ENCODE results near the gene ZNF688. TPM values are rescaled to one million over a fixed set of nuclear protein-coding genes. Genes with fewer than 3 reads are reported as not detected.

ZNF688 gene
- total and polyA plus RNA-seq, 2 of the 13 experiments (the other 11 are each of a cell fraction or from before 2014, with no cell fraction given) = 2.4 to 5.4 TPM

GRCh38 chr16:30521476-30521872 is 50.0 kb downstream of the ZNF688 start:
- in situ Hi-C loops (cut with HindIII; ENCODE audit: extremely low pct_ligation_motif_present, low pct_unique_long_range_greater_than_20kb) (no loop called here), intact Hi-C loops (cut with micrococcal nuclease; ENCODE audit: unreplicated experiment) (loop anchor here (10.0 kb wide), 1 partner anchor 133 kb away; the partner anchor contains the start of genes FBRS and PRR14)
- no peaks in the 10 kb centered on the region for H4K20me1 ChIP-seq (ENCODE audit: insufficient read depth, low read length)
- ATAC-seq (no peak), FAIRE-seq (no peak), DNase-seq (ENCODE audit: low spot score) (no peak)
- peak overlapping the region; percentile 51 for H3K9ac ChIP-seq (ENCODE audit: insufficient read depth, low read depth, low read length)
- peak overlapping the region in 1 of 3 experiments; percentile 61; a peak in 1 of 6 replicates for H3K4me3 ChIP-seq (replicated peaks in 1 of 3; ENCODE audit: insufficient read depth in 1 of 3, low read depth in 2 of 3, low read length in 3 of 3)
- POLR2A ChIA-PET = interaction anchor here (1.2 to 1.8 kb wide), 3 partner anchors 36 to 92 kb away, joined by 7 to 11 read pairs (median 9); partner anchors contain the start of genes DCTPP1 and ZNF764
- no TSS peak for BruUV-seq (replicated peaks)
- H3K9me3 ChIP-seq (ENCODE audit: low read length) = no peaks in the 10 kb centered on the region
- WGBS (ENCODE audit: low lambda C conversion rate) = 77% methylated on average over 7 of the region's 7 CpGs
- no peak overlapping the region for H3K27ac ChIP-seq (ENCODE audit: extremely low read length, insufficient read depth, low read length)
- peaks cover 1 to 8% of the 10 kb centered on the region in 2 experiments; a peak in 1 of 5 replicates for H3K36me3 ChIP-seq (replicated peaks in 1 of 2; ENCODE audit: control insufficient read depth in 1 of 2, insufficient read depth in 2 of 2, low read length in 2 of 2)
- TF ChIP-seq AFF4 (CRISPR knock-in tag; IDR thresholded peaks at IDR 0.05) (no peak), ZNF350 (CRISPR knock-in tag; IDR thresholded peaks at IDR 0.05; ENCODE audit: borderline replicate concordance, low read depth) (no peak), ZNF256 (CRISPR knock-in tag; conservative IDR thresholded peaks at IDR 0.05) (0 out of 2 replicates have a peak, but pooled peaks have one; percentile 11), ZNF225 (CRISPR knock-in tag; IDR thresholded peaks at IDR 0.05) (0 out of 2 replicates have a peak, but pooled peaks have one; percentile 4), SYNCRIP (IDR thresholded peaks at IDR 0.05; ENCODE audit: insufficient read depth, low read depth, low read length) (no peak), IRF2 (CRISPR knock-in tag; IDR thresholded peaks at IDR 0.05) (peak; percentile 4; the same call in 1 of the 2 replicates), SETDB1 (CRISPR knock-in tag; IDR thresholded peaks at IDR 0.05; ENCODE audit: borderline replicate concordance) (no peak), REPIN1 (CRISPR knock-in tag; IDR thresholded peaks at IDR 0.05; ENCODE audit: borderline replicate concordance, low read depth) (no peak), REXO4 (CRISPR knock-in tag; IDR thresholded peaks at IDR 0.05; ENCODE audit: borderline replicate concordance) (no peak), DNMT1 (CRISPR knock-in tag; IDR thresholded peaks at IDR 0.05) (0 out of 2 replicates have a peak, but pooled peaks have one; percentile 3), THAP11 (CRISPR knock-in tag; IDR thresholded peaks at IDR 0.05) (no peak), TRAFD1 (CRISPR knock-in tag; IDR thresholded peaks at IDR 0.05; ENCODE audit: borderline replicate concordance) (0 out of 2 replicates have a peak, but pooled peaks have one; percentile 2), SPEN (CRISPR knock-in tag; IDR thresholded peaks at IDR 0.05; ENCODE audit: low read depth) (no peak), ZNF883 (CRISPR knock-in tag; IDR thresholded peaks at IDR 0.05; ENCODE audit: not compliant biosample characterization) (peak; percentile 4), ZBTB46 (CRISPR knock-in tag; IDR thresholded peaks at IDR 0.05; ENCODE audit: borderline replicate concordance) (no peak), ZNF430 (CRISPR knock-in tag; IDR thresholded peaks at IDR 0.05) (0 out of 2 replicates have a peak, but pooled peaks have one; percentile 28), ZNF382 (CRISPR knock-in tag; IDR thresholded peaks at IDR 0.05; ENCODE audit: borderline replicate concordance) (no peak), DR1 (CRISPR knock-in tag; IDR thresholded peaks at IDR 0.05) (no peak)
- H3K4me2 ChIP-seq (ENCODE audit: low read depth, low read length) = peak overlapping the region; percentile 86
- no peaks in the 10 kb centered on the region for H3K79me2 ChIP-seq (ENCODE audit: insufficient read depth, low read length)
- peak overlapping the region; percentile 59 for H2AFZ ChIP-seq (ENCODE audit: low read length)
- H3K4me1 ChIP-seq (ENCODE audit: insufficient read depth, low read length) = peaks cover 55% of the 10 kb centered on the region
- no peaks in the 10 kb centered on the region for H3K27me3 ChIP-seq (ENCODE audit: control insufficient read depth in 1 of 2, insufficient read depth in 2 of 2, low read length in 2 of 2)
- CTCF ChIA-PET (ENCODE audit: low intra/inter-chr PET ratio, low total read pairs) = no interaction called here

Measured in HepG2 (cell line).